T-cell (primary cell): ENCODE data around the gene RALY. TPM values are rescaled to one million over a fixed set of nuclear protein-coding genes. Genes with fewer than 3 reads are reported as not detected.

Source experiments
- ATAC-seq, 4 experiments: fragments of 200-7000 bp in 3 of 4; fragments of 150-1000 bp in 1 of 4; cut with Tn5 transposase; replicated peaks in 1 of 4; 1 replicate in 3 of 4; 2 replicates in 1 of 4; pipeline ENCODE4 v1.10.0; 2021; ENCODE audit warnings: moderate library complexity in 3 of 4, mild to moderate bottlenecking in 2 of 4, moderate number of reproducible peaks in 1 of 4
- CTCF ChIA-PET, 2 donors: fragments of 300-600 bp; sonication (Branson Sonifier 250); formaldehyde crosslinking; loops; one replicate each; lab custom pipeline; 2022; ENCODE audit warnings: antibody characterized with exemption in 2 of 2; lab: Charles Lee
- POLR2A ChIA-PET, 2 donors: fragments of 300-600 bp; sonication (Branson Sonifier 250); formaldehyde crosslinking; loops; one replicate each; lab custom pipeline; 2022; ENCODE audit warnings: antibody characterized with exemption in 2 of 2; lab: Charles Lee
- DNase-seq, 35 experiments: peaks; one replicate each; pipeline versions ENCODE4 v3.0.0 to v3.0.0-alpha.2; 2013 to 2023
- H3K27ac ChIP-seq: one replicate; pipeline ENCODE4 v1.5.1; 2013; ENCODE audit warnings: low read length
- H3K27me3 ChIP-seq, 2 experiments: replicated peaks in 1 of 2; 1 replicate in 1 of 2; 2 replicates in 1 of 2; pipeline versions ENCODE4 v1.6.1 to v1.7.0; 2013; ENCODE audit warnings: low read length in 1 of 2, mixed read lengths in 1 of 2; ENCODE audit not compliant: control insufficient read depth in 2 of 2, insufficient read depth in 2 of 2; ENCODE audit errors: extremely low read depth in 1 of 2
- H3K36me3 ChIP-seq, 2 donors: 1 replicate in 1 of 2; 2 replicates in 1 of 2; pipeline versions ENCODE4 v1.6.1 to v1.7.0; 2013; ENCODE audit warnings: low read length in 1 of 2; ENCODE audit not compliant: control insufficient read depth in 2 of 2, insufficient read depth in 1 of 2; ENCODE audit errors: extremely low read depth in 1 of 2
- H3K4me1 ChIP-seq, 2 experiments: 1 replicate in 1 of 2; 2 replicates in 1 of 2; pipeline versions ENCODE4 v1.6.1 to v1.7.0; 2013; ENCODE audit warnings: low read length in 2 of 2, mixed read lengths in 1 of 2; ENCODE audit not compliant: insufficient read depth in 2 of 2, control insufficient read depth in 1 of 2; ENCODE audit errors: extremely low read depth in 1 of 2
- H3K4me3 ChIP-seq, 2 donors: 1 replicate in 1 of 2; 2 replicates in 1 of 2; pipeline versions ENCODE4 v1.5.1 to v1.7.0; 2013; ENCODE audit warnings: mild to moderate bottlenecking in 2 of 2, low read length in 1 of 2, moderate library complexity in 1 of 2; ENCODE audit not compliant: control insufficient read depth in 1 of 2; ENCODE audit errors: extremely low read depth in 1 of 2
- H3K9me3 ChIP-seq: 2 replicates; pipeline ENCODE4 v1.7.0; 2013
- H3K27ac Mint-ChIP-seq, 2 donors: one replicate each; pipeline ENCODE4 v1.8.0; 2020 to 2021; ENCODE audit warnings: mild to moderate bottlenecking in 2 of 2, mixed read lengths in 2 of 2
- H3K27me3 Mint-ChIP-seq, 2 donors: one replicate each; pipeline ENCODE4 v1.8.0; 2021 to 2022; ENCODE audit warnings: mixed read lengths in 2 of 2
- H3K36me3 Mint-ChIP-seq: one replicate; pipeline ENCODE4 v1.8.0; 2021; ENCODE audit warnings: mixed read lengths
- H3K4me1 Mint-ChIP-seq, 3 donors: one replicate each; pipeline ENCODE4 v1.8.0; 2020 to 2022; ENCODE audit warnings: mixed read lengths in 3 of 3, mild to moderate bottlenecking in 1 of 3
- H3K4me3 Mint-ChIP-seq, 3 donors: one replicate each; pipeline ENCODE4 v1.8.0; 2020 to 2022; ENCODE audit warnings: mild to moderate bottlenecking in 3 of 3, mixed read lengths in 3 of 3, moderate library complexity in 3 of 3
- H3K9me3 Mint-ChIP-seq, 3 donors: one replicate each; pipeline ENCODE4 v1.8.0; 2020 to 2022; ENCODE audit warnings: mixed read lengths in 3 of 3
- WGBS: methylation state at CpG from one replicate; pipeline ENCODE4 v1.1.5; 2013; ENCODE audit warnings: missing lambda C conversion rate; ENCODE audit not compliant: insufficient coverage; 5-methylcytosine and 5-hydroxymethylcytosine counted together
- total RNA-seq, 35 experiments: library from RNA in 6 of 35; stranded (reverse) in 6 of 35; fragments of 120-200 nt in 1 of 35; gene quantifications; one replicate each; pipeline versions ENCODE4 v1.2.1 to v1.2.4 and lab custom pipeline; 2013 to 2026

Gene RALY
- total RNA-seq, 5 donors from 2014 or later (not counting 1 experiment from before 2014, with no cell fraction given) = 110 to 126 (median 125) TPM

- no peaks in the 10 kb centered on the region for H3K4me1 ChIP-seq
- Mint-ChIP-seq H3K36me3 (peaks cover 62% of the 10 kb centered on the region), H3K9me3 (no peaks in the 10 kb centered on the region), H3K4me1 (peaks cover 4 to 14% (median 11%) of the 10 kb centered on the region in 3 donors), H3K27me3 (no peaks in the 10 kb centered on the region), H3K27ac (no peak overlapping the region), H3K4me3 (no peak overlapping the region)
- no CpG with 5 or more reads among the region's 2 CpGs for WGBS
- ATAC-seq (no peak), DNase-seq (no peak)
- ChIA-PET CTCF (no interaction called here), POLR2A (no interaction called here)
- no peak overlapping the region for H3K4me3 ChIP-seq
- no peaks in the 10 kb centered on the region for H3K9me3 ChIP-seq
- H3K27me3 ChIP-seq = no peaks in the 10 kb centered on the region
- H3K36me3 ChIP-seq = peaks cover 13 to 84% of the 10 kb centered on the region in 2 donors
- no peak overlapping the region for H3K27ac ChIP-seq
Measured at GRCh38 chr20:34090645-34091044, 96.9 kb downstream of the RALY start.

- Mint-ChIP-seq H3K27me3 (no peaks in the 10 kb centered on the region), H3K36me3 (peaks cover 67% of the 10 kb centered on the region), H3K4me3 (no peak overlapping the region), H3K9me3 (no peaks in the 10 kb centered on the region), H3K4me1 (peaks cover 4 to 14% (median 7%) of the 10 kb centered on the region in 3 donors), H3K27ac (no peak overlapping the region)
- DNase-seq (no peak), ATAC-seq (no peak)
- no peaks in the 10 kb centered on the region for H3K4me1 ChIP-seq
- no peak overlapping the region for H3K27ac ChIP-seq
- H3K4me3 ChIP-seq = no peak overlapping the region
- ChIA-PET CTCF (interaction anchor here in 1 of 2 donors (0.6 to 0.8 kb wide), 2 partner anchors 19 to 57 kb away, joined by 3 to 6 read pairs; no protein-coding TSS in a partner anchor), POLR2A (interaction anchor here in 1 of 2 donors (0.6 kb wide), 1 partner anchor 1312 kb away, joined by 12 read pairs; no protein-coding TSS in a partner anchor)
- no peaks in the 10 kb centered on the region for H3K27me3 ChIP-seq
- no peaks in the 10 kb centered on the region for H3K9me3 ChIP-seq
- H3K36me3 ChIP-seq = peaks cover 22 to 85% of the 10 kb centered on the region in 2 donors
- WGBS = no CpG with 5 or more reads among the region's 6 CpGs
Measured at GRCh38 chr20:34091637-34092200, 98.0 kb downstream of the RALY start.

DNA sequence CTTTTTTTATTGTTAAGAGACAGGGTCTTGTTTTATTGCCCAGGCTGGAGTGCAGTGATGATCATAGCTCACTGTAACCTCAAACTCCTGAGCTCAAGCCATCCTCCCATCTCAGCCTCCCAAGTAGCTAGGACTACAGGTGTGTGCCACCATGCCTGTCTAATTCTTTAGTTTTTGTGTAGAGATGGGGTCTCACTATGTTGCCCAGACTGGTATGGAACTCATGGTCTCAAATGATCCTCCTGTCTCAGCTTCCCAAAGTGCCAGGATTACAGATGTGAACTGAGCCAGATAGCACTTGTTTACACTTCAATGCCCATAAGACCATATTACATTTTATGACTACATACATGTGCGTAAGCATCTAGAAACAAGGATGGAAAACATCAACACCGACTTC lies 100.2 kb downstream of the RALY start:
- Histone ChIP-seq H3K4me3 (no peak overlapping the region), H3K4me1 (no peaks in the 10 kb centered on the region), H3K9me3 (no peaks in the 10 kb centered on the region), H3K27me3 (no peaks in the 10 kb centered on the region), H3K27ac (no peak overlapping the region), H3K36me3 (peaks cover 20 to 90% of the 10 kb centered on the region in 2 donors)
- ATAC-seq (no peak), DNase-seq (no peak)
- Mint-ChIP-seq H3K4me1 (peaks cover 0 to 11% (median 4%) of the 10 kb centered on the region in 3 donors), H3K9me3 (no peaks in the 10 kb centered on the region), H3K27ac (peak overlapping the region; percentile 25 to 61), H3K4me3 (no peak overlapping the region), H3K36me3 (peaks cover 63% of the 10 kb centered on the region), H3K27me3 (no peaks in the 10 kb centered on the region)
- ChIA-PET POLR2A (interaction anchor here in 1 of 2 donors (0.5 kb wide), 1 partner anchor 622 kb away, joined by 3 read pairs; no protein-coding TSS in a partner anchor), CTCF (no interaction called here)
- no CpG with 5 or more reads among the region's 2 CpGs for WGBS

- Histone ChIP-seq H3K27ac (no peak overlapping the region), H3K27me3 (no peaks in the 10 kb centered on the region), H3K4me1 (no peaks in the 10 kb centered on the region), H3K36me3 (peaks cover 28 to 91% of the 10 kb centered on the region in 2 donors), H3K9me3 (no peaks in the 10 kb centered on the region), H3K4me3 (no peak overlapping the region)
- Mint-ChIP-seq H3K9me3 (no peaks in the 10 kb centered on the region), H3K27me3 (no peaks in the 10 kb centered on the region), H3K36me3 (peaks cover 59% of the 10 kb centered on the region), H3K4me1 (peaks cover 0 to 13% (median 9%) of the 10 kb centered on the region in 3 donors), H3K27ac (no peak overlapping the region), H3K4me3 (no peak overlapping the region)
- ChIA-PET POLR2A (no interaction called here), CTCF (interaction anchor here in 1 of 2 donors (1.2 kb wide), 1 partner anchor 24 kb away, joined by 3 read pairs; no protein-coding TSS in a partner anchor)
- no peak for ATAC-seq
- no peak for DNase-seq
Measured at GRCh38 chr20:34095825-34096224, 102.1 kb downstream of the RALY start.

GRCh38 chr20:34096699-34097444 lies 103.2 kb downstream of the RALY start:
- Histone ChIP-seq H3K9me3 (no peaks in the 10 kb centered on the region), H3K4me1 (no peaks in the 10 kb centered on the region), H3K27me3 (no peaks in the 10 kb centered on the region), H3K36me3 (peaks cover 28 to 91% of the 10 kb centered on the region in 2 donors), H3K4me3 (no peak overlapping the region), H3K27ac (no peak overlapping the region)
- ChIA-PET CTCF (interaction anchor here in 1 of 2 donors (0.6 to 0.8 kb wide), 2 partner anchors 15 to 696 kb away, joined by 3 read pairs; partner anchors contain the start of gene EIF2S2), POLR2A (no interaction called here)
- no peak overlapping the region for H3K4me3 Mint-ChIP-seq
- peak overlapping the region in 1 of 2 donors; percentile 16 for H3K27ac Mint-ChIP-seq
- peaks cover 0 to 13% (median 11%) of the 10 kb centered on the region in 3 donors for H3K4me1 Mint-ChIP-seq
- ATAC-seq = no peak
- no peaks in the 10 kb centered on the region for H3K9me3 Mint-ChIP-seq
- no peak for DNase-seq
- H3K27me3 Mint-ChIP-seq = no peaks in the 10 kb centered on the region
- peaks cover 54% of the 10 kb centered on the region for H3K36me3 Mint-ChIP-seq
- 96% methylated on average over 4 of the region's 9 CpGs for WGBS

DNA sequence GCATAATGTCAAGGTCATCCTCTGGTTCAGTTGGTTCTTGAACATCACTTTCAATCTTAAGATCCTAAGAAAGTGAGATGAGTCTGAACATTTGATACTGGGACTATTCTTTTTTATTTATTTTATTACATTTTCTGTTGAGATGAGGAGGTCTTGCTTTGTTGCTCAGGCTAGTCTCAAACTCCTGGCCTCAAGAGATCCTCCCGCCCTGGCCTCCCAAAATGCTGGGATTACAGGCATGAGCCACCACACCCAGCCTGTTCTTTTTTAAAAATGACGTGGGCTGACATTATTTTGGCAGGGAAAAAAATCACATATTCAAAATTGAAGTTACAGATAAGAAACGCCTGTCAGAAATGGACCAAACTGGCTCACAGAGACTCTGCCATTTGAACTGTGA lies 104.9 kb downstream of the RALY start:
- Histone ChIP-seq H3K9me3 (no peaks in the 10 kb centered on the region), H3K4me1 (no peaks in the 10 kb centered on the region), H3K27me3 (no peaks in the 10 kb centered on the region), H3K27ac (no peak overlapping the region), H3K36me3 (peaks cover 28 to 91% of the 10 kb centered on the region in 2 donors), H3K4me3 (no peak overlapping the region)
- H3K36me3 Mint-ChIP-seq = peaks cover 55% of the 10 kb centered on the region
- DNase-seq (no peak), ATAC-seq (no peak)
- H3K27ac Mint-ChIP-seq = no peak overlapping the region
- 83% methylated on average over 2 of the region's 3 CpGs for WGBS
- H3K4me1 Mint-ChIP-seq = peaks cover 7 to 25% (median 22%) of the 10 kb centered on the region in 3 donors
- CTCF ChIA-PET = no interaction called here
- H3K9me3 Mint-ChIP-seq = no peaks in the 10 kb centered on the region
- no peak overlapping the region for H3K4me3 Mint-ChIP-seq
- POLR2A ChIA-PET = no interaction called here
- no peaks in the 10 kb centered on the region for H3K27me3 Mint-ChIP-seq
